HEK293T (cell line): ENCODE measurements around the gene SIPA1L3.
A peak's percentile ranks its signal among the peaks of the same experiment; 100 is the strongest.

Source experiments
- CTCF ChIA-PET: fragments of 350-600 bp; formaldehyde crosslinking; extraction: SDS; loops from one replicate; lab custom pipeline; 2021; ENCODE audit warnings: antibody characterized with exemption, inconsistent platforms; lab: Yijun Ruan, JAX
- POLR2A ChIA-PET: fragments of 350-600 bp; formaldehyde crosslinking; extraction: SDS; loops from one replicate; lab custom pipeline; 2020; ENCODE audit warnings: antibody characterized with exemption, inconsistent platforms; lab: Yijun Ruan, JAX
- DNase-seq: peaks from one replicate; pipeline ENCODE4 v3.0.0; 2012; ENCODE audit warnings: mixed read lengths; ENCODE audit errors: extremely low spot score
- ARNT ChIP-seq: fragments of 450-650 bp; IDR thresholded peaks from 2 replicates; pipeline ENCODE4 v1.6.1; 2017; ENCODE audit warnings: mild to moderate bottlenecking
- BHLHE40 ChIP-seq: fragments of 450-650 bp; IDR thresholded peaks from 2 replicates; pipeline ENCODE4 v1.6.1; 2016; ENCODE audit warnings: mild to moderate bottlenecking, moderate library complexity, borderline replicate concordance
- CTBP1 ChIP-seq: fragments of 450-650 bp; IDR thresholded peaks from 2 replicates; pipeline ENCODE4 v1.6.1; 2016; ENCODE audit warnings: borderline replicate concordance
- ELF4 ChIP-seq: fragments of 450-650 bp; IDR thresholded peaks from 2 replicates; pipeline ENCODE4 v1.6.1; 2017; ENCODE audit warnings: antibody characterized with exemption
- FOXA1 ChIP-seq: fragments of 450-650 bp; IDR thresholded peaks from 2 replicates; pipeline ENCODE4 v1.6.1; 2016; ENCODE audit warnings: mild to moderate bottlenecking
- FOXK2 ChIP-seq: fragments of 450-650 bp; IDR thresholded peaks from 2 replicates; pipeline ENCODE4 v1.6.1; 2016; ENCODE audit warnings: mild to moderate bottlenecking
- FOXM1 ChIP-seq: fragments of 450-650 bp; IDR thresholded peaks from 2 replicates; pipeline ENCODE4 v1.6.1; 2017; ENCODE audit warnings: mild to moderate bottlenecking, borderline replicate concordance
- HDGF ChIP-seq: fragments of 450-650 bp; IDR thresholded peaks from 2 replicates; pipeline ENCODE4 v1.6.1; 2017; ENCODE audit warnings: antibody characterized with exemption, borderline replicate concordance
- L3MBTL2 ChIP-seq: fragments of 450-650 bp; conservative IDR thresholded peaks from 2 replicates; pipeline ENCODE4 v1.6.1; 2016; ENCODE audit warnings: mild to moderate bottlenecking
- LEF1 ChIP-seq: fragments of 450-650 bp; IDR thresholded peaks from 2 replicates; pipeline ENCODE4 v1.6.1; 2017; ENCODE audit warnings: mild to moderate bottlenecking, borderline replicate concordance
- NFRKB ChIP-seq: fragments of 450-650 bp; IDR thresholded peaks from 2 replicates; pipeline ENCODE4 v1.6.1; 2016; ENCODE audit warnings: mild to moderate bottlenecking, moderate library complexity
- SUZ12 ChIP-seq: fragments of 450-650 bp; IDR thresholded peaks from 2 replicates; pipeline ENCODE4 v1.6.1; 2016; ENCODE audit warnings: mild to moderate bottlenecking
- TARDBP ChIP-seq: fragments of 450-650 bp; IDR thresholded peaks from 2 replicates; pipeline ENCODE4 v1.6.1; 2016
- ZNF384 ChIP-seq: fragments of 450-650 bp; IDR thresholded peaks from 2 replicates; pipeline ENCODE4 v1.6.1; 2016
- TF ChIP-seq, protein P1 (sequence below): fragments of 450-650 bp; IDR thresholded peaks from 2 replicates; pipeline ENCODE4 v1.6.1; 2016

SIPA1L3 gene

DNA sequence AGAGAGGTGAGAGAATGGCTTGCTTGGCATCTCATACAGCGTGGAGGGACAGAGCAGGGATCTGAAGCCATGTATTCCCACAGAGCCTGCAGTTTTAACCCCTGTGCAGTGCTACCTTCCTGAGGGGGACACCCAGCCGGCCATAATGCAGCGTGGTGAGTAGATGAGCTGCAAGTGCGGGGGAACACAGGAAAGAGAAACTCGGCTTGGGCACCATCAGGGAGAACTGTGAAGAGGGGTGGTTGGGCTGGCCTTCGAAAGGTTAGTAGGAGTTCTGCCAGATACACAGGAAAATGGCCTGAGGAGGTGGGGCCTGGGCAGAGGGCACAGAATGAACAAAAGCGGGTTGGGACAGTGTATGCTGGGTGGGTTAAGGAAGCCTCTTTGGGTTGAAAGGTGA is 88.3 kb downstream of the SIPA1L3 start:
- no peak for TF ChIP-seq FOXA1
- TF ChIP-seq FOXM1 = no peak
- TF ChIP-seq ZNF384 = no peak
- POLR2A ChIA-PET = no interaction called here
- DNase-seq = no peak
- CTCF ChIA-PET = no interaction called here

DNA sequence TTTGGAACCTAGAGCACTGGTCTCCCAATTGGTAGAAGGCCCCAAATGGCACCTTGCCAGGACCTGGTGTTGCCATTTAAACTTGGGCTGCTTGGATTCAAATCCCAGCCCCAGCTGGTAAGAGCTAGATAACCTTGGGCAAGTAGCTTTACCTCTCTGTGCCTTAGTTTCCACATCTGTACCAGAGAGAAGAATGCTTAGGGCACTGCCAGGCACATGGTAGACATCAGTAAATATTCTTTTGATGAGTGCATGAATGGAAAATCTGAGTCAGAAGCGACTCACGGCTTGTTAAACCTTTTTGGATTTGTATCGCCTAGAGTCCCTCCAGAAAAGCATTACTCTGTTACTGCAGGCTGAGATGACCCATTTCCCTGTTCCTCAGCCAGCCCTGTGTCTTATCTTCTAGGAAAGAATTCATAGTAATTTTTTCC is 90.9 kb downstream of the SIPA1L3 start:
- DNase-seq = no peak
- POLR2A ChIA-PET = no interaction called here
- TF ChIP-seq FOXK2 = no peak
- TF ChIP-seq TARDBP = no peak
- no peak for TF ChIP-seq L3MBTL2
- no peak for TF ChIP-seq NFRKB
- no peak for TF ChIP-seq ZNF384
- no peak for TF ChIP-seq ARNT
- TF ChIP-seq, protein P1, sequence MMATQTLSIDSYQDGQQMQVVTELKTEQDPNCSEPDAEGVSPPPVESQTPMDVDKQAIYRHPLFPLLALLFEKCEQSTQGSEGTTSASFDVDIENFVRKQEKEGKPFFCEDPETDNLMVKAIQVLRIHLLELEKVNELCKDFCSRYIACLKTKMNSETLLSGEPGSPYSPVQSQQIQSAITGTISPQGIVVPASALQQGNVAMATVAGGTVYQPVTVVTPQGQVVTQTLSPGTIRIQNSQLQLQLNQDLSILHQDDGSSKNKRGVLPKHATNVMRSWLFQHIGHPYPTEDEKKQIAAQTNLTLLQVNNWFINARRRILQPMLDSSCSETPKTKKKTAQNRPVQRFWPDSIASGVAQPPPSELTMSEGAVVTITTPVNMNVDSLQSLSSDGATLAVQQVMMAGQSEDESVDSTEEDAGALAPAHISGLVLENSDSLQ = no peak
- CTCF ChIA-PET = no interaction called here

DNA sequence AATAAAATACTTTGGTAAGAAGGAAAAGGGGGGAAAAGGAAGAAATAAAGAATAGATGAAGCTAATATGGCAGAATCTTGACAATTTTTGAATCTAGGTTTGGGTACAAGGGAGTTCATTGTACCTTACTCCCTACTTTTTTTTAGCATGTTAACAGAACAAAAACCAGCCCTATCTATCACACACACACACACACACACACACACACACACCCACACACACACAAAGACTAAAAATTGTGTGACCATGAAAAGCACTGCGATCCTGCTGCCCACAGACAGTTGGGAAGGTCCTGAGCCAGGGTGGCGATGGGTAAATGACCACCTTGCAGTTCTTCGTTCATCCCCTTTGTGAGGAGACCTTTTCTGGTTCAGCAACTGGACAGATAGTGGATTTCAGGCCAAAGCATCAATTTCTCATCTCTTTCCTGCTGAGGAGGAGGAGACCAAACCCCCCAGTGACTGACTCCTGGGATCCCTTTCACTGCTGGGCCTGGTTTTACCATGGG is 91.8 kb downstream of the SIPA1L3 start:
- TF ChIP-seq LEF1 = no peak
- no peak for DNase-seq
- ChIA-PET CTCF (no interaction called here), POLR2A (no interaction called here)

DNA sequence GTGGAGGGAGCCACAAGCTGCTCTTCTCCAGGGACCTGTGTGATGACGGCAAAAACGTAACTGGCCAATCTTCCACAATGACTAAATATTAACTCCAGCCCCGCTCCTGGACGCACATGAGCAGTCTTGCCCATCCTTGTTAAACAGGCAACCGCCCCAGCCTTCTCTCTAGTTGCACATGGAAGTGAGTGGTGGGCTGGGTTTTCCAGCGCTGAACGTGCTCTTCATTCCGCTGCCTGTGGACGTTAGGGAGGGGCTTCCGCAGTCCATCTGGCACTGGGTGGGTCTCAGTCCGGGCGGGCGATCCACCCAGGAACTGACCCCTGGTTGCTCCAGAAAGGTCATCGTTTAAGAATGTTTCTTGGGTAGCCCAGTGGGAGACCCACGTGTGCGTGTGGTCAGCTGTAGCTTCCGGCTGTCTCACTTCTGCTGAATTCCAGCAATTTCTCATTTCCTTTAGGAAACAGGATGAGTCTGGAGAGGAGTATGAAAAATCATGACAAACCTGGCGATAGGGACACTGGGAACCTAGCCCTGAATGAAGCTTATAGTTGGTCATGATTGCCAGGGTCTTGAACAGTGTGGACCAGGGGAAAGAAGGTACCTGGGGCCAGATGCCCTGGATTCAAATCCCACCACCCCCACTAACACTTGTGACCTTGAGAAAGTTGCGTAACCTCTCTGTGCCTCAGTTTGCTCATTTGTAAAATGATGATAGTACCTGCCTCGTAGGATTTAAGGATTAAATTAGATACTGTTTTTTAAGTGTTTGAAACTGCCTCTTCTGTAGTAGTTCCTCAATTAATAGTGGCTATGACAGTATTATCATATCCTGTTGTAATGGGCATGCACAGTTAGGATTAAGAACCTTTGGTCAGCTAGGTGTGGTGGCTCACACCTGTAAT is 92.6 kb downstream of the SIPA1L3 start:
- no peak for DNase-seq
- POLR2A ChIA-PET = no interaction called here
- TF ChIP-seq ARNT = no peak
- TF ChIP-seq LEF1 = no peak
- TF ChIP-seq CTBP1 = no peak
- no peak for TF ChIP-seq L3MBTL2
- TF ChIP-seq ZNF384 = no peak
- TF ChIP-seq HDGF = no peak
- no peak for TF ChIP-seq ELF4
- TF ChIP-seq NFRKB = no peak
- no peak for TF ChIP-seq FOXK2
- no peak for TF ChIP-seq BHLHE40
- TF ChIP-seq FOXA1 = no peak
- TF ChIP-seq TARDBP = no peak
- TF ChIP-seq FOXM1 = no peak
- CTCF ChIA-PET = no interaction called here

DNA sequence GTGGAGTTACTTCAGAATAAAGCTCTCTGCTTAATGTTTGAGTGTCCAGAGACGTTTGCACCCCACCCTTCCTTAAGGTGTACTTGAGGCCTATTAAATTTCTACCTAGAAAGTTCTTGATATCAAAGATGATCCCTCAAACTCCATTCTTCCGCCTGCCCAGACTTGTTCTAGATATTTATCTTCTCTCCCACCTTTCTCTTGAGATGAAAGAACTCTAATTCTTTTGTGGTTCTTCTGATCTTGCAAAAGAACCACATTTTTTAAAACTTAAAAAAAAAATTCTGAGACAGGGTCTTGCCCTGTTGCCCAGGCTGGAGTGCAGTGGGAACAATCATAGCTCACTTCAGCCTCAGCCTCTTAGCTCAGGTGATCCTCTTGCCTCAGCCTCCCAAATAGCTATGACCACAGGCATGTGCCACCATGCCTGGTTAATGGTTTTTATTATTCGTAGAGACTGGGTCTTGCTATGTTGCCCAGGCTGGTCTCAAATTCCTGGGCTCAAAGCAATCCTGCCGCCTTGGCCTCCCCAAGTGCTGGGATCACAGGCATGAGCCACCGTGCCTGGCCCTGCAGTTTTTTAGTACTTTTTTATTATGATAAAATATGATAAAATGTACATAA is 94.3 kb downstream of the SIPA1L3 start:
- ChIA-PET POLR2A (no interaction called here), CTCF (no interaction called here)
- TF ChIP-seq, protein P1 = no peak
- TF ChIP-seq SUZ12 (no peak), TARDBP (no peak), ELF4 (no peak), BHLHE40 (no peak), LEF1 (no peak), CTBP1 (no peak), L3MBTL2 (no peak), HDGF (no peak), FOXK2 (no peak), NFRKB (no peak), ARNT (no peak)
- DNase-seq = no peak

DNA sequence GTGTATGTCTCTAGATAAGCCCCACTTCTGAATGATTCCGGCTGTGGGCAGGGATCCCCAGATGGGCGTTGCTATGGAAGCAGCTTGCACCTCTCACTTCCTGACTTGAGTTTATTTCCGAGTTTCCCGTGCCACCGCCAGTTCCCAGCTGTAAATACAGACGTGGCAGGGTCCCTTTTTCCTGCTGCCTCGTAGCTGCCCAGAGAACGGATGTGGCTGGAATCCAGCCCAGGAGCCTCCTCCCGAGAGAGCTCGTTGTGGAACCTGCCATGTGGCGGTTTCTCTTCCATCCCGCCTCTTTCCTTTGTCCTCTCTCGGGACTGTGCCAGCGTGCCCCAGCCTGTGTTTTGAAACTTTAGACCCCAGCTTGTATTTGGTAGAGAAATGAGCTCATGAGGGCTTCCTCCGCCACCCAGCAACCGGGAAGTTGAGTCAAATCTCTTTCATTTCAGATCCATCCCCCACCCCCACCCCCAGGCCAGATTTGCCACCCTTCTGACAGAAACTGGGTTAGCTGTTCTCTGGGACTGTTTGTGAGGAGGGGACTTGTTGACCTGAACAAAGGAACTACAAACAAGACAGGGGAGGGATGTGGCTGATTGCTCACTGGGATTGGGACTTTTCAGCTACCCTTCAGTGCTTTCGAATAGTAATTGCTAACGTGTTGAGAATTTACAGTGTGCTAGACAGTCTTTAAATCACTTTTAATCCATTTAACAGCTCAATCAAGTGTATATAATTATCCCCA is 96.6 kb downstream of the SIPA1L3 start:
- CTCF ChIA-PET = interaction anchor here (0.6 to 1.6 kb wide), 4 partner anchors 14 to 52 kb away, joined by 3 to 6 read pairs (median 3); no protein-coding TSS in a partner anchor
- POLR2A ChIA-PET = interaction anchor here (0.6 to 3.7 kb wide), 19 partner anchors 10 to 370 kb away, joined by 3 to 39 read pairs (median 3); partner anchors contain the start of genes PSMD8, SIPA1L3, WDR87 and ZNF573
- DNase-seq = peak; percentile 18

More for the DNA sequence above, 96.6 kb downstream of the SIPA1L3 start:
- TF ChIP-seq L3MBTL2 = peak; percentile 55
- TF ChIP-seq, protein P1 = no peak
